Upper lobe of left lung (tissue), 6 donors: ENCODE results near the gene ANKFY1. TPM values are rescaled to one million over a fixed set of nuclear protein-coding genes. Genes with fewer than 3 reads are reported as not detected.

Experiments
- ATAC-seq, 2 donors: fragments of 200-7000 bp; cut with Tn5 transposase; one replicate each; pipeline ENCODE4 v1.9.1; 2022; ENCODE audit warnings: mild to moderate bottlenecking in 2 of 2, moderate library complexity in 2 of 2; ENCODE audit not compliant: low FRiP score in 2 of 2
- DNase-seq, 2 donors: peaks; one replicate each; pipeline ENCODE4 v3.0.0-alpha.2; 2019 to 2020
- H3K27ac ChIP-seq, 4 donors: fragments of 200-600 bp; sonication (generic); one replicate each; pipeline ENCODE4 v1.5.1; 2016 to 2019
- H3K27me3 ChIP-seq, 4 donors: fragments of 200-600 bp; sonication (generic); one replicate each; pipeline ENCODE4 v1.5.1; 2017 to 2019
- H3K36me3 ChIP-seq, 4 donors: fragments of 200-600 bp; sonication (generic); one replicate each; pipeline ENCODE4 v1.5.1; 2016 to 2019
- H3K4me1 ChIP-seq, 4 donors: fragments of 200-600 bp; sonication (generic); one replicate each; pipeline ENCODE4 v1.5.1; 2018 to 2019
- H3K4me3 ChIP-seq, 4 donors: fragments of 200-600 bp; sonication (generic); one replicate each; pipeline ENCODE4 v1.5.1; 2017 to 2019; ENCODE audit warnings: mild to moderate bottlenecking in 2 of 4, moderate library complexity in 1 of 4
- H3K9me3 ChIP-seq, 4 donors: fragments of 200-600 bp; sonication (generic); one replicate each; pipeline ENCODE4 v1.5.1; 2018 to 2019
- EP300 ChIP-seq, 4 donors: sonication (generic); formaldehyde crosslinking; IDR thresholded peaks; one replicate each; pipeline ENCODE4 v1.5.1; 2017; ENCODE audit warnings: antibody characterized with exemption in 4 of 4, control low read depth in 2 of 4
- POLR2A ChIP-seq, 4 donors: fragments of 450-650 bp; IDR thresholded peaks; one replicate each; pipeline ENCODE4 v1.5.1; 2016 to 2017; ENCODE audit warnings: antibody characterized with exemption in 4 of 4, mild to moderate bottlenecking in 2 of 4
- POLR2AphosphoS5 ChIP-seq, 2 donors: sonication (generic); formaldehyde crosslinking; IDR thresholded peaks; one replicate each; pipeline ENCODE4 v1.5.1; 2017; ENCODE audit warnings: antibody characterized with exemption in 2 of 2
- WGBS, 2 donors: methylation state at CpG; one replicate each; pipeline ENCODE4 v1.1.5; 2017 to 2018; 5-methylcytosine and 5-hydroxymethylcytosine counted together
- total RNA-seq, 6 donors: library from RNA; depleted of rRNA in 4 of 6; stranded (reverse); fragments of >200 nt in 4 of 6; gene quantifications; one replicate each; pipeline versions ENCODE4 v1.1.0 to v1.2.1, GENCODE V29; 2016 to 2021
- TF ChIP-seq, protein P1 (sequence below), 6 experiments: fragments of 450-650 bp in 4 of 6; fragments of 200-600 bp in 2 of 6; sonication (generic) in 2 of 6; IDR thresholded peaks; one replicate each; pipeline ENCODE4 v1.5.1; 2016 to 2019; ENCODE audit warnings: antibody characterized with exemption in 6 of 6
- donor health status: DM: no; HTN: no; CAD: no; lungs with moderate emphysema.
- donor health status: DM: no; HTN: yes; CAD: no; lungs with severe emphysema.

Gene ANKFY1
- total RNA-seq, 6 donors from 2014 or later, result 58.7 to 92.2 (median 60.9) TPM

DNA sequence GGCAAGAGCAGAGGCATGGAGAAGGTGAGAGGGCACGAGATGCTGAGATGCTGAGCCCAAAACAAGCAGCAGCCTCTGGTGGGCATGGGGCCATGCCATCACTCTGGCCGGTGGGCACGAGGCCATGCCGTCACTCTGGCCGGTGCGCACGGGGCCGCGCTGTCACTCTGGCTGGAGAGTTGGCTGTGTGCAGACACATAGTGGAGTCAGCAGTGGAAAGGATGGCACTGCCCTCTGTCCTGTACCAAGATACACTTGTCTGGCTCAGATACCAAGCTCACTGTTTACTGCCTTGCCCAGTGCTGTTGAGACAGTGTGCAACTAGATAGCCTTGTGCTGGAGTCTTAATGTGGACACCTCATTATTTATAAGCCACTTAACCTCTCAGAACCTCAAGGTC is 75.7 kb downstream of the ANKFY1 start:
- H3K9me3 ChIP-seq, result no peaks in the 10 kb centered on the region
- ATAC-seq, result no peak
- DNase-seq, result peak in 1 of 2 donors; percentile 60
- no peak overlapping the region for H3K4me3 ChIP-seq
- TF ChIP-seq POLR2A (IDR thresholded peaks at IDR 0.05), result no peak
- TF ChIP-seq, protein P1, sequence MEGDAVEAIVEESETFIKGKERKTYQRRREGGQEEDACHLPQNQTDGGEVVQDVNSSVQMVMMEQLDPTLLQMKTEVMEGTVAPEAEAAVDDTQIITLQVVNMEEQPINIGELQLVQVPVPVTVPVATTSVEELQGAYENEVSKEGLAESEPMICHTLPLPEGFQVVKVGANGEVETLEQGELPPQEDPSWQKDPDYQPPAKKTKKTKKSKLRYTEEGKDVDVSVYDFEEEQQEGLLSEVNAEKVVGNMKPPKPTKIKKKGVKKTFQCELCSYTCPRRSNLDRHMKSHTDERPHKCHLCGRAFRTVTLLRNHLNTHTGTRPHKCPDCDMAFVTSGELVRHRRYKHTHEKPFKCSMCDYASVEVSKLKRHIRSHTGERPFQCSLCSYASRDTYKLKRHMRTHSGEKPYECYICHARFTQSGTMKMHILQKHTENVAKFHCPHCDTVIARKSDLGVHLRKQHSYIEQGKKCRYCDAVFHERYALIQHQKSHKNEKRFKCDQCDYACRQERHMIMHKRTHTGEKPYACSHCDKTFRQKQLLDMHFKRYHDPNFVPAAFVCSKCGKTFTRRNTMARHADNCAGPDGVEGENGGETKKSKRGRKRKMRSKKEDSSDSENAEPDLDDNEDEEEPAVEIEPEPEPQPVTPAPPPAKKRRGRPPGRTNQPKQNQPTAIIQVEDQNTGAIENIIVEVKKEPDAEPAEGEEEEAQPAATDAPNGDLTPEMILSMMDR (IDR thresholded peaks at IDR 0.05), result no peak
- no peak for TF ChIP-seq EP300 (IDR thresholded peaks at IDR 0.05)
- no peak for TF ChIP-seq POLR2AphosphoS5 (IDR thresholded peaks at IDR 0.05)
- WGBS, 2 donors, result 91 to 97% methylated on average over 9 of the region's 9 CpGs
- H3K4me1 ChIP-seq, result peaks cover 0 to 8% (median 0%) of the 10 kb centered on the region in 4 donors
- no peak overlapping the region for H3K27ac ChIP-seq
- peaks cover 16 to 87% (median 63%) of the 10 kb centered on the region in 4 donors for H3K36me3 ChIP-seq
- H3K27me3 ChIP-seq, result no peaks in the 10 kb centered on the region

DNA sequence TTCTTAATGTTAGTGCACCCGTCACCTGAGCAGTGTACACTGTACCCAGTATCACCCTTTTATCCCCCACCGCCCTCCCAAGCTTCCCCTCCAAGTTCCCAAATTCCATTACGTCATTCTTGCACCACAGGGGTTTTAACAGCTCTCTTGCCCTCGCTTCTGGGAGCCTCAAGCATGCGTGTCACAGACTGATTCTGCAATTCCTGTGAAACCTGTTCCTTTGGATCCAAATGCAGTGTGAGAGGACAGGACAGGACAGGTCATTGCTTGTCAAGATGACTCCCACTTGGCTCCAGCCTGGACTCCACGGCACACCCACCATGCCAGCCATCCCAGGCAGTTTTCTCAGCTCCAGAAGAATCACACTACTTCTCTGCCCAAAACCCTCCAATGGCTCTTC is 76.7 kb downstream of the ANKFY1 start:
- TF ChIP-seq POLR2A (IDR thresholded peaks at IDR 0.05) (no peak), POLR2AphosphoS5 (IDR thresholded peaks at IDR 0.05) (no peak), EP300 (IDR thresholded peaks at IDR 0.05) (no peak)
- TF ChIP-seq, protein P1 (IDR thresholded peaks at IDR 0.05), result no peak
- DNase-seq (no peak), ATAC-seq (peak in 1 of 2 donors; percentile 51)
- WGBS, 2 donors, result 79 to 84% methylated on average over 6 of the region's 6 CpGs
- Histone ChIP-seq H3K27ac (no peak overlapping the region), H3K27me3 (no peaks in the 10 kb centered on the region), H3K36me3 (peaks cover 22 to 89% (median 71%) of the 10 kb centered on the region in 4 donors), H3K4me3 (no peak overlapping the region), H3K9me3 (no peaks in the 10 kb centered on the region), H3K4me1 (peaks cover 0 to 8% (median 0%) of the 10 kb centered on the region in 4 donors)

DNA sequence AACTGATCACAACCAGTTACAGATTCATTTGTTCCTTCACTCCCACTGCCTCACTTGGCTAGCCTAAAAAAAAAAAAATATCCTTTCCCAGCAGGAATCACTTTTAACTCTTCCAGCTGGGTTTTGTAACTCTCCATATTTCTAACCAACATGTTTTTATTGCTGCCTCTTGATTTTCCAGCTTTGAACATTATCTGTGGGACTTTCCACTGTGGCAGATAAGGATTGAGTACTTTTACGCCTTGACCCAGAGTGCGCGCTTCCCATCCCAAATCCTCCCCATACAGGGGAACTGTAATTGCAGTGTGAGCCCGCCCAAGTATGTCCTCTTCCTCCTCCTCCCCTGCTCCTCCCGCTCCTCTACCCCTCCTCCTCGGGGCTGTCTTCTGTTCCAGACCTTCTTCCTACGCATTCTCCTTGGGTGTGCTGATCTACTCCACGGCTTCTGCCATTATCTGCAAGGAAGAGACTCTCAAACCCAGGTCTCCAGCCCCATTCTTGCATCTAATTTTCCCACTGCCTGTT is 77.4 kb downstream of the ANKFY1 start:
- no peak for TF ChIP-seq POLR2A (IDR thresholded peaks at IDR 0.05)
- no peak overlapping the region for H3K4me3 ChIP-seq
- WGBS, 2 donors, result 82 to 85% methylated on average over 8 of the region's 8 CpGs
- H3K9me3 ChIP-seq, result no peaks in the 10 kb centered on the region
- H3K27ac ChIP-seq, result no peak overlapping the region
- ATAC-seq (peak in 1 of 2 donors; percentile 71), DNase-seq (no peak)
- no peaks in the 10 kb centered on the region for H3K27me3 ChIP-seq
- peaks cover 0 to 8% (median 0%) of the 10 kb centered on the region in 4 donors for H3K4me1 ChIP-seq
- H3K36me3 ChIP-seq, result peaks cover 24 to 95% (median 77%) of the 10 kb centered on the region in 4 donors

DNA sequence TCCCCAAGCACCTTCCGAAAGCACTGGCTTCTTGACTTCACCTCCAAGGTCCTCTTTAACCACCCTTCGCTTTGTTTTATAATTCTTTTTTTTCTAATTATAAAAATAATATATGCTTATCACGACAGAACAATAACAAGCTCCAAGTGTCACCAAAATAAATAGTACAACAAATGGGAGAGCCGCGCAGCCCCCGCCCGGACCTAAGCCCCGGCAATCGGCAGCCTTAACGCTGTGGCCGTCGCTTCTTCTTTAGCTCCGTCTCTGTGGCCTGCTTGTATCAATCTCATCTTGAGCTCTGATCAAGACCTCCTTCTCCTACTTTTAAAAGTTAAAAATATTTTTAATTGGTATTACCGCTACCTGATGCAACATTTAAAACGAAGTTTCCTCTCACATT is 78.1 kb downstream of the ANKFY1 start:
- TF ChIP-seq POLR2AphosphoS5 (IDR thresholded peaks at IDR 0.05), result no peak
- TF ChIP-seq, protein P1 (IDR thresholded peaks at IDR 0.05), result no peak
- TF ChIP-seq POLR2A (IDR thresholded peaks at IDR 0.05), result no peak
- TF ChIP-seq EP300 (IDR thresholded peaks at IDR 0.05), result no peak
- ATAC-seq (no peak), DNase-seq (peak in 1 of 2 donors; percentile 57)
- H3K27ac ChIP-seq, result no peak overlapping the region
- peaks cover 0 to 8% (median 0%) of the 10 kb centered on the region in 4 donors for H3K4me1 ChIP-seq
- no peak overlapping the region for H3K4me3 ChIP-seq
- H3K36me3 ChIP-seq, result peaks cover 28 to 98% (median 81%) of the 10 kb centered on the region in 4 donors
- no peaks in the 10 kb centered on the region for H3K27me3 ChIP-seq
- H3K9me3 ChIP-seq, result no peaks in the 10 kb centered on the region
- WGBS, 2 donors, result 90 to 96% methylated on average over 15 of the region's 15 CpGs

DNA sequence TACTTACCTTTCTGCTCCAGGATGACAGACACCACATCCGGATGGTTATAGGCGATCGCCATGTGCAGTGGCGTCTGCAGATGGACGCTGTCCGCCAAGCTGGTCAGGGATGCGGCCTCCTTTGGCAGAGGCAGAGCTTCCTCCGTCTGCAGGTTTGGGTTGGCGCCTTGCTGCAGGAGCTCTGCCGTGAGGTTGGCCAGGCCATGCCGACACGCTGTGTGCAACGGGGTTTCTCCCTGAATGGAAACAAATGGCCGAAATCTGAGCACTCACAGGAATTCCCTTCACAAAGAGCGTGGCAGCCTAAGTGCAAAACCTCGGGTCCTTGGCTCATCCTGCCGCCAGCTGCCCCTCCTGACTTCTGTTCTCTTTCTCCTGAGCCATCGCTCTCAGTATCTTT is 79.0 kb downstream of the ANKFY1 start:
- H3K4me3 ChIP-seq, result no peak overlapping the region
- no peak for ATAC-seq
- H3K4me1 ChIP-seq, result peaks cover 0 to 8% (median 0%) of the 10 kb centered on the region in 4 donors
- no peaks in the 10 kb centered on the region for H3K27me3 ChIP-seq
- no peaks in the 10 kb centered on the region for H3K9me3 ChIP-seq
- H3K36me3 ChIP-seq, result peaks cover 28 to 97% (median 84%) of the 10 kb centered on the region in 4 donors
- 90 to 92% methylated on average over 17 to 18 of the region's 18 CpGs for WGBS, 2 donors
- H3K27ac ChIP-seq, result no peak overlapping the region
- no peak for DNase-seq
- TF ChIP-seq POLR2AphosphoS5 (IDR thresholded peaks at IDR 0.05) (no peak), EP300 (IDR thresholded peaks at IDR 0.05) (no peak), POLR2A (IDR thresholded peaks at IDR 0.05) (no peak)
- TF ChIP-seq, protein P1 (IDR thresholded peaks at IDR 0.05), result no peak
